ENCODE data around the gene RARA. TPM values are rescaled to one million over a fixed set of nuclear protein-coding genes. Genes with fewer than 3 reads are reported as not detected.

The RARA gene
- total RNA-seq, 1 experiment from 2014 or later, result 25.4 TPM

- H3K27ac ChIP-seq (ENCODE audit: low read depth, low read length, poor library complexity, severe bottlenecking), result peak overlapping the region; percentile 54
- DNase-seq (ENCODE audit: low spot score), result no peak
- no peak overlapping the region for H3K4me3 ChIP-seq (ENCODE audit: low read depth, low read length, poor library complexity, severe bottlenecking)
- POLR2A ChIA-PET (ENCODE audit: low non-redundant PET), result no interaction called here
- no peaks in the 10 kb centered on the region for H3K36me3 ChIP-seq (ENCODE audit: insufficient read depth, low read length, poor library complexity, severe bottlenecking)
- H3K9me3 ChIP-seq (ENCODE audit: low read depth, low read length, poor library complexity, severe bottlenecking), result no peaks in the 10 kb centered on the region
- no peaks in the 10 kb centered on the region for H3K27me3 ChIP-seq (replicated peaks; ENCODE audit: insufficient read depth, low read depth, low read length, poor library complexity)
- intact Hi-C loops (cut with micrococcal nuclease; ENCODE audit: unreplicated experiment), result no loop called here
- TF ChIP-seq CTCF (conservative IDR thresholded peaks at IDR 0.05; ENCODE audit: low read depth, low read length) (no peak), EZH2 (IDR thresholded peaks at IDR 0.05; ENCODE audit: borderline replicate concordance, low read depth, low read length, poor library complexity, severe bottlenecking) (no peak)
- no TSS peak for BruUV-seq (replicated peaks)
- H3K4me1 ChIP-seq (ENCODE audit: insufficient read depth, low read length, poor library complexity, severe bottlenecking), result peaks cover 9% of the 10 kb centered on the region
- CTCF ChIA-PET, result no interaction called here
Measured at GRCh38 chr17:40328386-40328766, 19.4 kb downstream of the RARA start.

- ChIA-PET POLR2A (ENCODE audit: low non-redundant PET) (interaction anchor here (0.7 kb wide), 1 partner anchor 500 kb away, joined by 11 read pairs; no protein-coding TSS in a partner anchor), CTCF (interaction anchor here (0.6 kb wide), 1 partner anchor 13 kb away, joined by 13 read pairs; no protein-coding TSS in a partner anchor)
- H3K27me3 ChIP-seq (replicated peaks; ENCODE audit: insufficient read depth, low read depth, low read length, poor library complexity), result no peaks in the 10 kb centered on the region
- no peaks in the 10 kb centered on the region for H3K9me3 ChIP-seq (ENCODE audit: low read depth, low read length, poor library complexity, severe bottlenecking)
- no peaks in the 10 kb centered on the region for H3K36me3 ChIP-seq (ENCODE audit: insufficient read depth, low read length, poor library complexity, severe bottlenecking)
- no peak overlapping the region for H3K4me3 ChIP-seq (ENCODE audit: low read depth, low read length, poor library complexity, severe bottlenecking)
- H3K4me1 ChIP-seq (ENCODE audit: insufficient read depth, low read length, poor library complexity, severe bottlenecking), result peaks cover 4% of the 10 kb centered on the region
- TF ChIP-seq CTCF (conservative IDR thresholded peaks at IDR 0.05; ENCODE audit: low read depth, low read length) (no peak), EZH2 (IDR thresholded peaks at IDR 0.05; ENCODE audit: borderline replicate concordance, low read depth, low read length, poor library complexity, severe bottlenecking) (no peak)
- intact Hi-C loops (cut with micrococcal nuclease; ENCODE audit: unreplicated experiment), result no loop called here
- no peak overlapping the region for H3K27ac ChIP-seq (ENCODE audit: low read depth, low read length, poor library complexity, severe bottlenecking)
- BruUV-seq (replicated peaks), result no TSS peak
- no peak for DNase-seq (ENCODE audit: low spot score)
Measured at GRCh38 chr17:40329839-40330794, 21.1 kb downstream of the RARA start.

- no TSS peak for BruUV-seq (replicated peaks)
- no peaks in the 10 kb centered on the region for H3K9me3 ChIP-seq (ENCODE audit: low read depth, low read length, poor library complexity, severe bottlenecking)
- POLR2A ChIA-PET (ENCODE audit: low non-redundant PET), result no interaction called here
- CTCF ChIA-PET, result interaction anchor here (0.6 kb wide), 1 partner anchor 14 kb away, joined by 13 read pairs; no protein-coding TSS in a partner anchor
- H3K4me1 ChIP-seq (ENCODE audit: insufficient read depth, low read length, poor library complexity, severe bottlenecking), result peaks cover 4% of the 10 kb centered on the region
- no peak overlapping the region for H3K27ac ChIP-seq (ENCODE audit: low read depth, low read length, poor library complexity, severe bottlenecking)
- DNase-seq (ENCODE audit: low spot score), result no peak
- H3K27me3 ChIP-seq (replicated peaks; ENCODE audit: insufficient read depth, low read depth, low read length, poor library complexity), result no peaks in the 10 kb centered on the region
- TF ChIP-seq EZH2 (IDR thresholded peaks at IDR 0.05; ENCODE audit: borderline replicate concordance, low read depth, low read length, poor library complexity, severe bottlenecking), result no peak
- TF ChIP-seq CTCF (conservative IDR thresholded peaks at IDR 0.05; ENCODE audit: low read depth, low read length), result no peak
- intact Hi-C loops (cut with micrococcal nuclease; ENCODE audit: unreplicated experiment), result no loop called here
- H3K4me3 ChIP-seq (ENCODE audit: low read depth, low read length, poor library complexity, severe bottlenecking), result no peak overlapping the region
- H3K36me3 ChIP-seq (ENCODE audit: insufficient read depth, low read length, poor library complexity, severe bottlenecking), result no peaks in the 10 kb centered on the region
Measured at GRCh38 chr17:40330850-40331470, 22.0 kb downstream of the RARA start.

Measured in A673 (cell line).